B cell (primary cell): Measurements from ENCODE around the gene CAMKV. TPM values are rescaled to one million over a fixed set of nuclear protein-coding genes. Genes with fewer than 3 reads are reported as not detected.

ENCODE experiments used
- ATAC-seq: fragments of 200-7000 bp; cut with Tn5 transposase; one replicate; pipeline ENCODE4 v1.10.0; 2021; ENCODE audit warnings: low read depth, mild to moderate bottlenecking, moderate number of reproducible peaks, moderate library complexity
- CTCF ChIA-PET: fragments of 350-600 bp; sonication (Branson Sonifier 250); formaldehyde crosslinking; loops from one replicate; lab custom pipeline; 2021; ENCODE audit warnings: antibody characterized with exemption, inconsistent platforms; lab: Charles Lee
- POLR2A ChIA-PET: fragments of 350-600 bp; sonication (Branson Sonifier 250); formaldehyde crosslinking; loops from one replicate; lab custom pipeline; 2021; ENCODE audit warnings: antibody characterized with exemption; lab: Charles Lee
- DNase-seq: peaks from one replicate; pipeline ENCODE4 v3.0.0; 2013
- H2AFZ ChIP-seq: 2 replicates; pipeline ENCODE4 v1.6.1; 2012; ENCODE audit warnings: mild to moderate bottlenecking, low read depth, low read length; ENCODE audit not compliant: insufficient read depth, poor library complexity, severe bottlenecking
- H3K27ac ChIP-seq, 2 donors: 1 replicate in 1 of 2; 2 replicates in 1 of 2; pipeline ENCODE4 v1.5.1; 2012 to 2013; ENCODE audit warnings: low read length in 2 of 2, mild to moderate bottlenecking in 2 of 2, moderate library complexity in 1 of 2
- H3K27me3 ChIP-seq, 4 experiments: fragments of 200-600 bp in 1 of 4; sonication (generic) in 1 of 4; replicated peaks in 1 of 4; 1 replicate in 2 of 4; 2 replicates in 2 of 4; pipeline versions ENCODE4 v1.6.1 to v1.7.0; 2013 to 2016; ENCODE audit warnings: low read length in 3 of 4, mild to moderate bottlenecking in 2 of 4, mixed read lengths in 1 of 4, moderate library complexity in 1 of 4; ENCODE audit not compliant: insufficient read depth in 4 of 4, control insufficient read depth in 3 of 4; ENCODE audit errors: control extremely low read depth in 1 of 4
- H3K36me3 ChIP-seq, 2 experiments: replicated peaks in 1 of 2; 1 replicate in 1 of 2; 2 replicates in 1 of 2; pipeline versions ENCODE4 v1.6.1 to v1.7.1; 2013; ENCODE audit warnings: low read length in 1 of 2; ENCODE audit not compliant: insufficient read depth in 2 of 2, control insufficient read depth in 1 of 2; ENCODE audit errors: control extremely low read depth in 1 of 2, extremely low read depth in 1 of 2
- H3K4me1 ChIP-seq, 2 donors: fragments of 200-600 bp in 1 of 2; sonication (generic) in 1 of 2; 1 replicate in 1 of 2; 2 replicates in 1 of 2; pipeline versions ENCODE4 v1.5.1 to v1.6.1; 2013 to 2017; ENCODE audit warnings: low read length in 2 of 2; ENCODE audit not compliant: control insufficient read depth in 2 of 2, insufficient read depth in 2 of 2
- H3K4me2 ChIP-seq: replicated peaks from 2 replicates; pipeline ENCODE3; 2012; ENCODE audit warnings: mild to moderate bottlenecking, low read depth, low read length; ENCODE audit not compliant: poor library complexity, severe bottlenecking
- H3K4me3 ChIP-seq, 5 experiments: fragments of 200-600 bp in 1 of 5; sonication (generic) in 1 of 5; 1 replicate in 3 of 5; 2 replicates in 2 of 5; pipeline versions ENCODE4 v1.5.1 to v1.7.0; 2011 to 2016; ENCODE audit warnings: low read length in 4 of 5, mild to moderate bottlenecking in 4 of 5, low read depth in 2 of 5, control low read depth in 1 of 5, moderate library complexity in 1 of 5; ENCODE audit not compliant: insufficient read depth in 1 of 5; ENCODE audit errors: control extremely low read depth in 1 of 5, extremely low read depth in 1 of 5
- H3K79me2 ChIP-seq: fragments of 200-600 bp; sonication (generic); one replicate; pipeline ENCODE4 v1.6.0; 2016; ENCODE audit warnings: low read length; ENCODE audit not compliant: control insufficient read depth, insufficient read depth
- H3K9ac ChIP-seq: fragments of 200-600 bp; sonication (generic); 2 replicates; pipeline ENCODE4 v1.6.1; 2017; ENCODE audit warnings: mild to moderate bottlenecking, low read length, moderate library complexity
- H3K9me3 ChIP-seq, 3 donors: one replicate each; pipeline versions ENCODE4 v1.6.1 to v1.7.1; 2013; ENCODE audit warnings: low read length in 2 of 3; ENCODE audit not compliant: control insufficient read depth in 2 of 3, insufficient read depth in 1 of 3; ENCODE audit errors: control extremely low read depth in 1 of 3
- H4K20me1 ChIP-seq: 2 replicates; pipeline ENCODE4 v1.6.0; 2012; ENCODE audit warnings: mild to moderate bottlenecking, low read length; ENCODE audit not compliant: insufficient read depth, control insufficient read depth, poor library complexity, severe bottlenecking
- H3K27ac Mint-ChIP-seq: one replicate; pipeline ENCODE4 v1.8.0; 2021; ENCODE audit warnings: mixed read lengths
- H3K27me3 Mint-ChIP-seq: one replicate; pipeline ENCODE4 v1.8.0; 2021; ENCODE audit warnings: mixed read lengths
- H3K4me1 Mint-ChIP-seq: one replicate; pipeline ENCODE4 v1.8.0; 2021; ENCODE audit warnings: mixed read lengths
- H3K4me3 Mint-ChIP-seq: one replicate; pipeline ENCODE4 v1.8.0; 2021; ENCODE audit warnings: mixed read lengths
- H3K9me3 Mint-ChIP-seq: one replicate; pipeline ENCODE4 v1.8.0; 2022; ENCODE audit warnings: mixed read lengths; ENCODE audit not compliant: insufficient read depth
- CTCF ChIP-seq: fragments of 200-600 bp; IDR thresholded peaks from one replicate; pipeline ENCODE4 v1.8.0; 2022; ENCODE audit warnings: antibody characterized with exemption, mild to moderate bottlenecking
- EZH2 ChIP-seq: IDR thresholded peaks from 2 replicates; pipeline ENCODE4 v1.6.1; 2012; ENCODE audit warnings: borderline replicate concordance, low read depth, mild to moderate bottlenecking, moderate library complexity, low read length; ENCODE audit not compliant: insufficient read depth, poor library complexity, severe bottlenecking
- WGBS: methylation state at CpG from one replicate; pipeline ENCODE4 v1.1.5; 2013; ENCODE audit warnings: missing lambda C conversion rate; ENCODE audit not compliant: insufficient coverage; 5-methylcytosine and 5-hydroxymethylcytosine counted together
- intact Hi-C: fragments of 100-400 bp; cut with micrococcal nuclease; formaldehyde crosslinking; loops from one replicate; pipeline ENCODE4 v1.10.0; 2022
- polyA plus RNA-seq: library from polyadenylated mRNA; depleted of rRNA; stranded (reverse); fragments of >200 nt; gene quantifications from 2 replicates; pipeline ENCODE4 v1.2.3, GENCODE V29; 2012
- total RNA-seq, 2 donors: library from RNA; stranded (reverse); fragments of 120-200 nt in 1 of 2; gene quantifications; 1 replicate in 1 of 2; 2 replicates in 1 of 2; pipeline versions ENCODE4 v1.2.3 to v1.2.4, GENCODE V29; 2013 to 2022

Gene CAMKV
- total and polyA plus RNA-seq, 2 donors (not counting 1 experiment from before 2014, with no cell fraction given): not detected

GRCh38 chr3:49877716-49878115 lies 8.0 kb upstream of the CAMKV start:
- Histone ChIP-seq H3K36me3 (no peaks in the 10 kb centered on the region), H2AFZ (no peak overlapping the region), H3K27me3 (no peaks in the 10 kb centered on the region), H3K9me3 (no peaks in the 10 kb centered on the region), H3K27ac (no peak overlapping the region), H3K4me1 (peaks cover 0 to 4% of the 10 kb centered on the region in 2 donors), H3K4me3 (no peak overlapping the region), H3K79me2 (no peaks in the 10 kb centered on the region), H3K4me2 (no peak overlapping the region), H3K9ac (no peak overlapping the region), H4K20me1 (no peaks in the 10 kb centered on the region)
- no peaks in the 10 kb centered on the region for H3K4me1 Mint-ChIP-seq
- peaks cover 6% of the 10 kb centered on the region for H3K27me3 Mint-ChIP-seq
- H3K4me3 Mint-ChIP-seq: no peak overlapping the region
- no CpG with 5 or more reads among the region's 2 CpGs for WGBS
- DNase-seq: no peak
- TF ChIP-seq EZH2: no peak
- intact Hi-C loops: no loop called here
- no peak overlapping the region for H3K27ac Mint-ChIP-seq
- ATAC-seq: no peak
- no peaks in the 10 kb centered on the region for H3K9me3 Mint-ChIP-seq
- CTCF ChIA-PET: interaction anchor here (1.3 kb wide), 1 partner anchor 38 kb away, joined by 3 read pairs; no protein-coding TSS in a partner anchor
- POLR2A ChIA-PET: no interaction called here

GRCh38 chr3:49876567-49876966 lies 6.9 kb upstream of the CAMKV start:
- Histone ChIP-seq H3K27me3 (no peaks in the 10 kb centered on the region), H3K36me3 (no peaks in the 10 kb centered on the region), H3K4me2 (no peak overlapping the region), H4K20me1 (no peaks in the 10 kb centered on the region), H3K4me3 (no peak overlapping the region), H2AFZ (no peak overlapping the region), H3K9me3 (no peaks in the 10 kb centered on the region), H3K79me2 (no peaks in the 10 kb centered on the region), H3K9ac (no peak overlapping the region), H3K4me1 (peaks cover 0 to 4% of the 10 kb centered on the region in 2 donors), H3K27ac (no peak overlapping the region)
- DNase-seq: no peak
- TF ChIP-seq CTCF: no peak
- no peak for TF ChIP-seq EZH2
- intact Hi-C loops: no loop called here
- POLR2A ChIA-PET: no interaction called here
- Mint-ChIP-seq H3K27ac (no peak overlapping the region), H3K4me3 (no peak overlapping the region), H3K9me3 (no peaks in the 10 kb centered on the region), H3K4me1 (no peaks in the 10 kb centered on the region), H3K27me3 (peaks cover 4% of the 10 kb centered on the region)
- 85% methylated on average over 5 of the region's 5 CpGs for WGBS
- no peak for ATAC-seq
- CTCF ChIA-PET: no interaction called here
